ENCODE data around the gene USP9X.
A peak's percentile ranks its signal among the peaks of the same experiment; 100 is the strongest.

Gene USP9X

DNA sequence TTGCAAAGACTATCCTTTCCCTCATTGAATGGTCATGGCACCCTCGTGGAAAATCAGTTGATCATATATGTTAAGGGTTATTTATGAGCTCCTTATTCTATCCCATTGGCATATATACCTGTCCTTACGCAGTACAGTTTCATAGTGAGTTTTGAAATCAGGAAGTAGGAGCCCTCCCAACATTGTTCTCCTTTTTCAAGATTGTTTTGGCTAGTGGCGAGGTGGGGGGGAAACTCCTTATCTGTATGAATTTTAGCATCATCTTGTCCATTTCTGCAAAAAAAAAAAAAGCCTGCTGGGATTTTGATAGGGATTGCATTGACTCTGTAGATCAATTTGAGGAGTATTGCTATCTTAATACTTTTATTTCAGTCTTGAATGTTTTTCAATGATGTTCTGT is 2.5 kb upstream of the USP9X start:
- CTCF ChIA-PET, result no interaction called here
- peaks cover 0 to 3% of the 10 kb centered on the region in 2 experiments; a peak in 2 of 3 replicates for H3K36me3 ChIP-seq (ENCODE audit: control insufficient read depth in 2 of 2, insufficient read depth in 1 of 2, low read length in 2 of 2)
- H3K9me3 ChIP-seq (ENCODE audit: control insufficient read depth, insufficient read depth, low read depth, low read length), result no peaks in the 10 kb centered on the region
- no peak overlapping the region for H3K27ac ChIP-seq (ENCODE audit: extremely low read depth, low read depth, low read length)
- TF ChIP-seq, protein P1, sequence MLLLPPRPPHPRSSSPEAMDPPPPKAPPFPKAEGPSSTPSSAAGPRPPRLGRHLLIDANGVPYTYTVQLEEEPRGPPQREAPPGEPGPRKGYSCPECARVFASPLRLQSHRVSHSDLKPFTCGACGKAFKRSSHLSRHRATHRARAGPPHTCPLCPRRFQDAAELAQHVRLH (tag by site-specific recombination; IDR thresholded peaks at IDR 0.05), result no peak
- POLR2A ChIA-PET, result no interaction called here
- no peak overlapping the region for H3K4me3 ChIP-seq (ENCODE audit: low read depth, low read length)
- H3K4me1 ChIP-seq (ENCODE audit: control insufficient read depth, insufficient read depth, low read length), result no peaks in the 10 kb centered on the region

DNA sequence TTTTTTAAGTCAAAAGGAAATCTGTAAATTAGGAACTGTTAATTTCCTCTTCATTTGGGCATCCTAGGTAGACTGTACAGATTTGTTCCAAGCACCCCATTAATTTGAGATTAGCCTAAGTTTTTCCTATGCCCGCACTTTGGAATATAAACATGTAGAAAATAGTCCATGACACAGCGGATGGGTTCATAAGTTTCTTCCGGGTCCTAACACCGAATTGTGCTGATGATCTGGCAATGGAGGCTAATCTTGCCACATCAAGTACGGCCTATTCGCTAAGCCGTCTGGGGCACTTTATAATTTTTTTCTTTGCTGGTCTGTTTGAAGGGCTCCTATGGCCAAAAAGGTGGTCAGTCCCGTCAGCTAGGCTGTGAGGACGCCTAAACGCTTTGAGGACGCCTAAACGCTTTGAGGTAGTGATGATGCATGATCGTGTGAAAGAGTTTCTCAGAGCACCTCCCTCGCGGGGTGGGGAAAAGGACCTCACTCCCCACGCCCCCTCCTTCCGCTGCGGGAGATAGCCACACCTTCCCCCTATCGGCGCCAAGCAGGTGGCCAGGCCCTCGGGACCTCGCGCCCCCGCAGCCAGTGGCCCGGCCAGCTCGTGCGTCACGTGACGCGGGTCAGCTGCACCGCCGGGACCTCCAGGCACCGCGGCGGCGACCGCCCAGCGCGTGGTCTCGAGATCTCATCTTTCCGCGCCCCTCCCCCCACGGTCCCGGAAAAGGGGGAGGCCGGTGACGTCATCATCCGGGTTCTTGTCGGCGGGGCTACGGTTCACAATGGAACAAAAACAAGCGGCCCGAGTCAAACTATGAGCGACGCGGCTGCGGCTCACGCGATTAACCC is 977 bp upstream of the USP9X start:
- H3K9me3 ChIP-seq (ENCODE audit: control insufficient read depth, insufficient read depth, low read depth, low read length), result no peaks in the 10 kb centered on the region
- H3K27ac ChIP-seq (ENCODE audit: extremely low read depth, low read depth, low read length), result peak overlapping the region; percentile 99
- peak overlapping the region; percentile 61 for H3K4me3 ChIP-seq (ENCODE audit: low read depth, low read length)
- CTCF ChIA-PET, result no interaction called here
- peaks cover 7% of the 10 kb centered on the region for H3K4me1 ChIP-seq (ENCODE audit: control insufficient read depth, insufficient read depth, low read length)
- H3K36me3 ChIP-seq (ENCODE audit: control insufficient read depth in 2 of 2, insufficient read depth in 1 of 2, low read length in 2 of 2), result peaks cover 0 to 4% of the 10 kb centered on the region in 2 experiments; a peak in 2 of 3 replicates
- POLR2A ChIA-PET, result interaction anchor here (0.5 to 3.9 kb wide), 26 partner anchors 12 to 530 kb away, joined by 3 to 36 read pairs (median 4); partner anchors contain the start of genes DDX3X and MED14
- TF ChIP-seq ZNF670 (tag by site-specific recombination; IDR thresholded peaks at IDR 0.05; ENCODE audit: low read depth) (no peak), ZNF10 (tag by site-specific recombination; IDR thresholded peaks at IDR 0.05) (no peak), ZNF37A (tag by site-specific recombination; IDR thresholded peaks at IDR 0.05) (0 out of 2 replicates have a peak, but pooled peaks have one; percentile 0), YY1 (tag by site-specific recombination; IDR thresholded peaks at IDR 0.05) (peak; percentile 35; the same call in 1 of the 2 replicates), ZNF521 (tag by site-specific recombination; IDR thresholded peaks at IDR 0.05) (no peak), ZNF214 (tag by site-specific recombination; IDR thresholded peaks at IDR 0.05; ENCODE audit: borderline replicate concordance) (no peak), ZEB2 (tag by site-specific recombination; IDR thresholded peaks at IDR 0.05) (peak; percentile 100), ZBTB8A (tag by site-specific recombination; IDR thresholded peaks at IDR 0.05) (peak; percentile 81), SCRT2 (tag by site-specific recombination; IDR thresholded peaks at IDR 0.05) (peak; percentile 25), ZBTB48 (tag by site-specific recombination; IDR thresholded peaks at IDR 0.05) (no peak), WT1 (tag by site-specific recombination; IDR thresholded peaks at IDR 0.05) (peak; percentile 67; the same call in 1 of the 2 replicates), ZNF561 (tag by site-specific recombination; IDR thresholded peaks at IDR 0.05; ENCODE audit: borderline replicate concordance) (no peak; the same call in 1 of the 2 replicates), ZNF416 (tag by site-specific recombination; IDR thresholded peaks at IDR 0.05) (no peak), ZNF335 (tag by site-specific recombination; conservative IDR thresholded peaks at IDR 0.05) (peak; percentile 91), BCL11B (tag by site-specific recombination; IDR thresholded peaks at IDR 0.05; ENCODE audit: low read depth) (no peak; the same call in 1 of the 2 replicates), ZNF747 (tag by site-specific recombination; IDR thresholded peaks at IDR 0.05) (no peak), ZNF404 (tag by site-specific recombination; IDR thresholded peaks at IDR 0.05) (no peak), ZNF549 (tag by site-specific recombination; IDR thresholded peaks at IDR 0.05) (no peak), ZNF837 (tag by site-specific recombination; IDR thresholded peaks at IDR 0.05) (no peak), HOXA7 (CRISPR knock-in tag; IDR thresholded peaks at IDR 0.05; ENCODE audit: borderline replicate concordance) (no peak)
- TF ChIP-seq, protein P2, sequence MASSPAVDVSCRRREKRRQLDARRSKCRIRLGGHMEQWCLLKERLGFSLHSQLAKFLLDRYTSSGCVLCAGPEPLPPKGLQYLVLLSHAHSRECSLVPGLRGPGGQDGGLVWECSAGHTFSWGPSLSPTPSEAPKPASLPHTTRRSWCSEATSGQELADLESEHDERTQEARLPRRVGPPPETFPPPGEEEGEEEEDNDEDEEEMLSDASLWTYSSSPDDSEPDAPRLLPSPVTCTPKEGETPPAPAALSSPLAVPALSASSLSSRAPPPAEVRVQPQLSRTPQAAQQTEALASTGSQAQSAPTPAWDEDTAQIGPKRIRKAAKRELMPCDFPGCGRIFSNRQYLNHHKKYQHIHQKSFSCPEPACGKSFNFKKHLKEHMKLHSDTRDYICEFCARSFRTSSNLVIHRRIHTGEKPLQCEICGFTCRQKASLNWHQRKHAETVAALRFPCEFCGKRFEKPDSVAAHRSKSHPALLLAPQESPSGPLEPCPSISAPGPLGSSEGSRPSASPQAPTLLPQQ (tag by site-specific recombination; IDR thresholded peaks at IDR 0.05), result peak; percentile 88
- TF ChIP-seq, protein P3, sequence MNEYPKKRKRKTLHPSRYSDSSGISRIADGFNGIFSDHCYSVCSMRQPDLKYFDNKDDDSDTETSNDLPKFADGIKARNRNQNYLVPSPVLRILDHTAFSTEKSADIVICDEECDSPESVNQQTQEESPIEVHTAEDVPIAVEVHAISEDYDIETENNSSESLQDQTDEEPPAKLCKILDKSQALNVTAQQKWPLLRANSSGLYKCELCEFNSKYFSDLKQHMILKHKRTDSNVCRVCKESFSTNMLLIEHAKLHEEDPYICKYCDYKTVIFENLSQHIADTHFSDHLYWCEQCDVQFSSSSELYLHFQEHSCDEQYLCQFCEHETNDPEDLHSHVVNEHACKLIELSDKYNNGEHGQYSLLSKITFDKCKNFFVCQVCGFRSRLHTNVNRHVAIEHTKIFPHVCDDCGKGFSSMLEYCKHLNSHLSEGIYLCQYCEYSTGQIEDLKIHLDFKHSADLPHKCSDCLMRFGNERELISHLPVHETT (tag by site-specific recombination; IDR thresholded peaks at IDR 0.05), result 0 out of 2 replicates have a peak, but pooled peaks have one; percentile 13
- TF ChIP-seq, protein P4, sequence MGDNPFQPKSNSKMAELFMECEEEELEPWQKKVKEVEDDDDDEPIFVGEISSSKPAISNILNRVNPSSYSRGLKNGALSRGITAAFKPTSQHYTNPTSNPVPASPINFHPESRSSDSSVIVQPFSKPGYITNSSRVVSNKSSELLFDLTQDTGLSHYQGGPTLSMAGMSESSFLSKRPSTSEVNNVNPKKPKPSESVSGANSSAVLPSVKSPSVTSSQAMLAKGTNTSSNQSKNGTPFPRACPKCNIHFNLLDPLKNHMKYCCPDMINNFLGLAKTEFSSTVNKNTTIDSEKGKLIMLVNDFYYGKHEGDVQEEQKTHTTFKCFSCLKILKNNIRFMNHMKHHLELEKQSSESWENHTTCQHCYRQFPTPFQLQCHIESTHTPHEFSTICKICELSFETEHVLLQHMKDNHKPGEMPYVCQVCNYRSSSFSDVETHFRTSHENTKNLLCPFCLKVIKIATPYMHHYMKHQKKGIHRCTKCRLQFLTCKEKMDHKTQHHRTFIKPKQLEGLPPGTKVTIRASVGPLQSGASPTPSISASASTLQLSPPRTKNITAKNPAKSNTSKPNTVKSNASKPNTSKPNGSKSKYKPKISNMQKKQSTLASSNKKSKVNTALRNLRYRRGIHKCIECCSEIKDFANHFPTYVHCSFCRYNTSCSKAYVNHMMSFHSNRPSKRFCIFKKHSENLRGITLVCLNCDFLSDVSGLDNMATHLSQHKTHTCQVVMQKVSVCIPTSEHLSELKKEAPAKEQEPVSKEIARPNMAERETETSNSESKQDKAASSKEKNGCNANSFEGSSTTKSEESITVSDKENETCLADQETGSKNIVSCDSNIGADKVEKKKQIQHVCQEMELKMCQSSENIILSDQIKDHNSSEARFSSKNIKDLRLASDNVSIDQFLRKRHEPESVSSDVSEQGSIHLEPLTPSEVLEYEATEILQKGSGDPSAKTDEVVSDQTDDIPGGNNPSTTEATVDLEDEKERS (tag by site-specific recombination; IDR thresholded peaks at IDR 0.05), result no peak
- TF ChIP-seq, protein P5, sequence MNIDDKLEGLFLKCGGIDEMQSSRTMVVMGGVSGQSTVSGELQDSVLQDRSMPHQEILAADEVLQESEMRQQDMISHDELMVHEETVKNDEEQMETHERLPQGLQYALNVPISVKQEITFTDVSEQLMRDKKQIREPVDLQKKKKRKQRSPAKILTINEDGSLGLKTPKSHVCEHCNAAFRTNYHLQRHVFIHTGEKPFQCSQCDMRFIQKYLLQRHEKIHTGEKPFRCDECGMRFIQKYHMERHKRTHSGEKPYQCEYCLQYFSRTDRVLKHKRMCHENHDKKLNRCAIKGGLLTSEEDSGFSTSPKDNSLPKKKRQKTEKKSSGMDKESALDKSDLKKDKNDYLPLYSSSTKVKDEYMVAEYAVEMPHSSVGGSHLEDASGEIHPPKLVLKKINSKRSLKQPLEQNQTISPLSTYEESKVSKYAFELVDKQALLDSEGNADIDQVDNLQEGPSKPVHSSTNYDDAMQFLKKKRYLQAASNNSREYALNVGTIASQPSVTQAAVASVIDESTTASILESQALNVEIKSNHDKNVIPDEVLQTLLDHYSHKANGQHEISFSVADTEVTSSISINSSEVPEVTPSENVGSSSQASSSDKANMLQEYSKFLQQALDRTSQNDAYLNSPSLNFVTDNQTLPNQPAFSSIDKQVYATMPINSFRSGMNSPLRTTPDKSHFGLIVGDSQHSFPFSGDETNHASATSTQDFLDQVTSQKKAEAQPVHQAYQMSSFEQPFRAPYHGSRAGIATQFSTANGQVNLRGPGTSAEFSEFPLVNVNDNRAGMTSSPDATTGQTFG (tag by site-specific recombination; IDR thresholded peaks at IDR 0.05; ENCODE audit: borderline replicate concordance), result peak; percentile 37; the same call in 1 of the 2 replicates
